IMR-90 (cell line): Measurements from ENCODE around the gene PCDH1. TPM values are rescaled to one million over a fixed set of nuclear protein-coding genes. Genes with fewer than 3 reads are reported as not detected.

Source experiments
- ATAC-seq: fragments of 200-7000 bp; cut with Tn5 transposase; 2 replicates; pipeline ENCODE4 v1.9.1; 2020; ENCODE audit warnings: low read depth, mild to moderate bottlenecking, moderate library complexity
- BruUV-seq: library from RNA; stranded (reverse); fragments of 400-500 nt; replicated peaks from 2 replicates; lab custom pipeline; 2021; lab: Mats Ljungman, UMichigan
- CTCF ChIA-PET: fragments of 300-600 bp; formaldehyde crosslinking; extraction: SDS; loops from one replicate; lab custom pipeline; 2021; ENCODE audit warnings: antibody characterized with exemption; lab: Yijun Ruan, JAX
- POLR2A ChIA-PET: fragments of 300-600 bp; sonication (Branson Sonifier 250); formaldehyde crosslinking; loops from one replicate; lab custom pipeline; 2022; ENCODE audit warnings: antibody characterized with exemption; ENCODE audit not compliant: unreplicated experiment; lab: Charles Lee
- DNase-seq: peaks from one replicate; pipeline ENCODE4 v3.0.0; 2013
- H2AFZ ChIP-seq: replicated peaks from 2 replicates; pipeline ENCODE3; 2013; ENCODE audit warnings: low read length, mild to moderate bottlenecking; ENCODE audit not compliant: poor library complexity
- H2AK5ac ChIP-seq: 2 replicates; pipeline ENCODE4 v1.6.1; 2013; ENCODE audit warnings: low read depth, low read length, inconsistent platforms
- H2AK9ac ChIP-seq: replicated peaks from 2 replicates; pipeline ENCODE3; 2013; ENCODE audit warnings: mild to moderate bottlenecking, low read depth, low read length, moderate library complexity; ENCODE audit not compliant: poor library complexity
- H2BK120ac ChIP-seq: 2 replicates; pipeline ENCODE4 v1.6.1; 2013; ENCODE audit warnings: low read depth, low read length, inconsistent platforms
- H2BK15ac ChIP-seq: 3 replicates; pipeline ENCODE4 v1.6.1; 2013; ENCODE audit warnings: low read depth, low read length, inconsistent platforms
- H2BK20ac ChIP-seq: 2 replicates; pipeline ENCODE4 v1.6.1; 2013; ENCODE audit warnings: low read depth, mild to moderate bottlenecking, inconsistent platforms, low read length, moderate library complexity
- H2BK5ac ChIP-seq: 2 replicates; pipeline ENCODE4 v1.6.1; 2013; ENCODE audit warnings: mild to moderate bottlenecking, low read depth, low read length, inconsistent platforms; ENCODE audit not compliant: poor library complexity, severe bottlenecking
- H3K14ac ChIP-seq: replicated peaks from 2 replicates; pipeline ENCODE4 v1.6.1; 2013; ENCODE audit warnings: low read depth, low read length, inconsistent platforms
- H3K18ac ChIP-seq: 2 replicates; pipeline ENCODE4 v1.6.1; 2013; ENCODE audit warnings: low read depth, low read length, control low read depth
- H3K23ac ChIP-seq: 2 replicates; pipeline ENCODE4 v1.6.1; 2013; ENCODE audit warnings: low read depth, low read length, inconsistent platforms
- H3K27ac ChIP-seq: 2 replicates; pipeline ENCODE4 v1.5.1; 2013; ENCODE audit warnings: mild to moderate bottlenecking, control low read depth, low read length; ENCODE audit not compliant: insufficient read depth
- H3K27me3 ChIP-seq: 2 replicates; pipeline ENCODE4 v1.6.1; 2013; ENCODE audit warnings: low read length; ENCODE audit not compliant: control insufficient read depth, insufficient read depth
- H3K36me3 ChIP-seq: 2 replicates; pipeline ENCODE4 v1.6.1; 2013; ENCODE audit warnings: low read length, mixed read lengths; ENCODE audit not compliant: control insufficient read depth, insufficient read depth
- H3K4ac ChIP-seq: 2 replicates; pipeline ENCODE4 v1.6.1; 2013; ENCODE audit warnings: low read depth, low read length, inconsistent platforms
- H3K4me1 ChIP-seq: 2 replicates; pipeline ENCODE4 v1.6.1; 2013; ENCODE audit warnings: low read length, mixed read lengths; ENCODE audit not compliant: control insufficient read depth, insufficient read depth
- H3K4me2 ChIP-seq: 2 replicates; pipeline ENCODE4 v1.6.1; 2013; ENCODE audit warnings: low read depth, mild to moderate bottlenecking, control low read depth, low read length, moderate library complexity
- H3K4me3 ChIP-seq: 2 replicates; pipeline ENCODE4 v1.5.1; 2013; ENCODE audit warnings: low read depth, mild to moderate bottlenecking, control low read depth, low read length, moderate library complexity; ENCODE audit not compliant: insufficient read depth
- H3K56ac ChIP-seq: 2 replicates; pipeline ENCODE4 v1.6.1; 2013; ENCODE audit warnings: low read length, inconsistent platforms; ENCODE audit not compliant: insufficient read depth; ENCODE audit errors: extremely low read depth
- H3K79me1 ChIP-seq, 2 experiments: 2 replicates each; pipeline ENCODE4 v1.6.1; 2013; ENCODE audit warnings: low read length in 2 of 2, inconsistent platforms in 1 of 2, low read depth in 1 of 2
- H3K9ac ChIP-seq: 2 replicates; pipeline ENCODE4 v1.6.1; 2013; ENCODE audit warnings: low read depth, low read length, control low read depth
- H3K9me1 ChIP-seq: 2 replicates; pipeline ENCODE4 v1.6.1; 2013; ENCODE audit warnings: low read length, inconsistent platforms; ENCODE audit not compliant: insufficient read depth
- H3K9me3 ChIP-seq: 2 replicates; pipeline ENCODE4 v1.6.1; 2013; ENCODE audit warnings: low read length; ENCODE audit not compliant: control insufficient read depth, insufficient read depth
- H4K20me1 ChIP-seq: 2 replicates; pipeline ENCODE4 v1.6.1; 2013; ENCODE audit warnings: low read length, inconsistent platforms; ENCODE audit not compliant: insufficient read depth
- H4K5ac ChIP-seq: 2 replicates; pipeline ENCODE4 v1.6.1; 2013; ENCODE audit warnings: mild to moderate bottlenecking, low read depth, low read length, control low read depth
- H4K8ac ChIP-seq, 2 experiments: 2 replicates each; pipeline ENCODE4 v1.6.1; 2013; ENCODE audit warnings: low read depth in 2 of 2, low read length in 2 of 2, control low read depth in 1 of 2, inconsistent platforms in 1 of 2
- H4K91ac ChIP-seq: 2 replicates; pipeline ENCODE4 v1.6.1; 2013; ENCODE audit warnings: low read depth, low read length, inconsistent platforms; ENCODE audit not compliant: insufficient read depth
- BHLHE40 ChIP-seq: fragments of 150-350 bp; IDR thresholded peaks from 2 replicates; pipeline ENCODE4 v1.6.1; 2016; ENCODE audit warnings: mild to moderate bottlenecking, low read depth, low read length
- CEBPB ChIP-seq: IDR thresholded peaks from 2 replicates; pipeline ENCODE4 v1.6.1; 2012; ENCODE audit warnings: low read depth, low read length, improper control_type of control experiment
- CHD1 ChIP-seq: IDR thresholded peaks from 2 replicates; pipeline ENCODE4 v1.6.1; 2012; ENCODE audit warnings: low read depth, low read length, improper control_type of control experiment
- CTCF ChIP-seq: conservative IDR thresholded peaks from 2 replicates; pipeline ENCODE4 v1.5.1; 2012; ENCODE audit warnings: mild to moderate bottlenecking, low read depth, low read length, improper control_type of control experiment
- ELK1 ChIP-seq: fragments of 150-350 bp; IDR thresholded peaks from 2 replicates; pipeline ENCODE4 v1.6.1; 2016; ENCODE audit warnings: low read depth, mild to moderate bottlenecking, low read length, moderate library complexity, borderline replicate concordance
- FOS ChIP-seq: fragments of 150-350 bp; IDR thresholded peaks from 2 replicates; pipeline ENCODE4 v1.6.1; 2016; ENCODE audit warnings: low read depth, low read length
- MAFK ChIP-seq: IDR thresholded peaks from 2 replicates; pipeline ENCODE4 v1.6.1; 2012; ENCODE audit warnings: low read depth, low read length, improper control_type of control experiment
- MAZ ChIP-seq: IDR thresholded peaks from 2 replicates; pipeline ENCODE4 v1.6.1; 2012; ENCODE audit warnings: low read depth, mild to moderate bottlenecking, low read length, improper control_type of control experiment, moderate library complexity, borderline replicate concordance
- MXI1 ChIP-seq: IDR thresholded peaks from 2 replicates; pipeline ENCODE4 v1.6.1; 2012; ENCODE audit warnings: low read depth, mild to moderate bottlenecking, low read length, moderate library complexity, borderline replicate concordance
- NFE2L2 ChIP-seq: fragments of 150-350 bp; IDR thresholded peaks from 2 replicates; pipeline ENCODE4 v1.6.1; 2016; ENCODE audit warnings: low read depth, mild to moderate bottlenecking, low read length
- POLR2A ChIP-seq: IDR thresholded peaks from 2 replicates; pipeline ENCODE4 v1.6.1; 2012; ENCODE audit warnings: mild to moderate bottlenecking, low read depth, low read length
- RAD21 ChIP-seq: IDR thresholded peaks from 2 replicates; pipeline ENCODE4 v1.6.1; 2012; ENCODE audit warnings: low read length, improper control_type of control experiment
- RCOR1 ChIP-seq: IDR thresholded peaks from 2 replicates; pipeline ENCODE4 v1.6.1; 2012; ENCODE audit warnings: mild to moderate bottlenecking, low read length, improper control_type of control experiment; ENCODE audit not compliant: insufficient replicate concordance
- RFX5 ChIP-seq: IDR thresholded peaks from 2 replicates; pipeline ENCODE4 v1.8.0; 2012; ENCODE audit warnings: low read depth, mild to moderate bottlenecking, low read length, moderate library complexity
- SMC3 ChIP-seq: fragments of 150-350 bp; IDR thresholded peaks from 2 replicates; pipeline ENCODE4 v1.6.1; 2016; ENCODE audit warnings: low read depth, mild to moderate bottlenecking, antibody characterized with exemption, low read length, moderate library complexity
- USF2 ChIP-seq: fragments of 150-350 bp; IDR thresholded peaks from 2 replicates; pipeline ENCODE4 v1.6.1; 2017; ENCODE audit warnings: mild to moderate bottlenecking, antibody characterized with exemption, low read length, low read depth
- WGBS, 2 experiments: methylation state at CpG; one replicate each; pipeline versions ENCODE4 v1.1.5 to v1.1.7; 2013; ENCODE audit warnings: missing lambda C conversion rate in 2 of 2; ENCODE audit not compliant: insufficient read length in 1 of 2; ENCODE audit errors: extremely low coverage in 2 of 2; 5-methylcytosine and 5-hydroxymethylcytosine counted together
- dilution Hi-C: fragments of 300-500 bp; cut with HindIII; formaldehyde crosslinking; loops from one replicate; pipeline ENCODE4 v1.14.3; 2018; ENCODE audit warnings: low sequenced_read_pairs; ENCODE audit not compliant: unreplicated experiment
- in situ Hi-C: fragments of 300-500 bp; cut with MboI; formaldehyde crosslinking; loops from 3 replicates; pipeline ENCODE4 v1.14.3; 2019; ENCODE audit warnings: low sequenced_read_pairs, inconsistent platforms, mixed read lengths
- intact Hi-C: fragments of 100-400 bp; cut with micrococcal nuclease; formaldehyde crosslinking; loops from 2 replicates; pipeline ENCODE4 v1.10.0; 2022
- polyA plus RNA-seq, 3 experiments: library from polyadenylated mRNA; depleted of rRNA; stranded (reverse); fragments of >200 nt; gene quantifications; 2 replicates each; pipeline ENCODE4 v1.2.3, GENCODE V29; 2012; ENCODE audit warnings: low replicate concordance in 1 of 3
- total RNA-seq: library from RNA; depleted of rRNA; stranded (reverse); fragments of >200 nt; gene quantifications from 2 replicates; pipeline ENCODE4 v1.2.3, GENCODE V29; 2012

The PCDH1 gene
- total and polyA plus RNA-seq, 2 of the 4 experiments (the other 2 are of a cell fraction): 0.74 to 0.90 TPM

GRCh38 chr5:141867139-141867538, 11.1 kb downstream of the PCDH1 start:
- TF ChIP-seq MXI1: no peak
- TF ChIP-seq CTCF: no peak
- TF ChIP-seq POLR2A: no peak
- no peak for TF ChIP-seq RCOR1
- no peak for TF ChIP-seq NFE2L2
- no peak for TF ChIP-seq RFX5
- no peak for TF ChIP-seq CEBPB
- TF ChIP-seq MAFK: no peak
- TF ChIP-seq BHLHE40: no peak
- no peak for TF ChIP-seq ELK1
- no peak for TF ChIP-seq FOS
- TF ChIP-seq USF2: no peak
- no peak for TF ChIP-seq MAZ
- no peak for TF ChIP-seq RAD21
- TF ChIP-seq CHD1: no peak
- TF ChIP-seq SMC3: no peak
- H2AK9ac ChIP-seq: no peak overlapping the region
- no peak overlapping the region for H3K27ac ChIP-seq
- no peak overlapping the region for H2AK5ac ChIP-seq
- in situ Hi-C loops (no loop called here), dilution Hi-C loops (no loop called here), intact Hi-C loops (no loop called here)
- no peak overlapping the region for H3K23ac ChIP-seq
- WGBS, 2 experiments: no CpG with 5 or more reads among the region's 5 CpGs
- H3K9ac ChIP-seq: no peak overlapping the region
- no peak overlapping the region for H3K4ac ChIP-seq
- H4K20me1 ChIP-seq: no peaks in the 10 kb centered on the region
- no peak overlapping the region for H3K4me3 ChIP-seq
- no peak overlapping the region for H2AFZ ChIP-seq
- no peak overlapping the region for H4K5ac ChIP-seq
- H3K18ac ChIP-seq: no peak overlapping the region
- H3K14ac ChIP-seq: no peak overlapping the region
- DNase-seq (no peak), ATAC-seq (no peak)
- no peaks in the 10 kb centered on the region for H3K36me3 ChIP-seq
- H2BK15ac ChIP-seq: no peak overlapping the region
- no peak overlapping the region for H4K8ac ChIP-seq
- no peak overlapping the region for H3K56ac ChIP-seq
- H3K9me3 ChIP-seq: no peaks in the 10 kb centered on the region
- CTCF ChIA-PET: no interaction called here
- no peak overlapping the region for H2BK5ac ChIP-seq
- no peak overlapping the region for H3K4me2 ChIP-seq
- H3K27me3 ChIP-seq: peaks cover 48% of the 10 kb centered on the region
- H4K91ac ChIP-seq: no peak overlapping the region
- H3K9me1 ChIP-seq: peaks cover 7% of the 10 kb centered on the region; the same call in 1 of the 2 replicates
- BruUV-seq: no TSS peak
- POLR2A ChIA-PET: no interaction called here
- no peak overlapping the region for H2BK120ac ChIP-seq
- no peaks in the 10 kb centered on the region for H3K4me1 ChIP-seq
- H3K79me1 ChIP-seq: no peaks in the 10 kb centered on the region
- H2BK20ac ChIP-seq: no peak overlapping the region
